PC-3 (cell line): ENCODE measurements around the gene GNAZ.

Experiments
- CTCF ChIP-seq: fragments of 300-600 bp; sonication (generic); conservative IDR thresholded peaks from 2 replicates; pipeline ENCODE4 v1.5.1; 2017; ENCODE audit warnings: antibody characterized with exemption, low read depth, mild to moderate bottlenecking, low read length
- EZH2 ChIP-seq: fragments of 300-600 bp; sonication (generic); IDR thresholded peaks from one replicate; pipeline ENCODE4 v1.6.1; 2017; ENCODE audit warnings: antibody characterized with exemption, mild to moderate bottlenecking, low read length; ENCODE audit not compliant: unreplicated experiment

GRCh38 chr22:23089010-23089409 lies 18.7 kb downstream of the GNAZ start:
- no peak for TF ChIP-seq CTCF
- no peak for TF ChIP-seq EZH2
